ENCODE results near the gene CBLB.

The CBLB gene

GRCh38 chr3:105788593-105788992 lies 80.2 kb downstream of the CBLB start:
- ChIA-PET CTCF (interaction anchor here (0.6 kb wide), 1 partner anchor 23 kb away, joined by 3 read pairs; no protein-coding TSS in a partner anchor), POLR2A (no interaction called here)
- no peaks in the 10 kb centered on the region for H3K36me3 ChIP-seq (ENCODE audit: control insufficient read depth in 2 of 2, insufficient read depth in 1 of 2, low read length in 2 of 2)
- no peaks in the 10 kb centered on the region for H3K4me1 ChIP-seq (ENCODE audit: control insufficient read depth, insufficient read depth, low read length)
- H3K9me3 ChIP-seq (ENCODE audit: control insufficient read depth, insufficient read depth, low read depth, low read length), result no peaks in the 10 kb centered on the region
- no peak overlapping the region for H3K27ac ChIP-seq (ENCODE audit: extremely low read depth, low read depth, low read length)
- TF ChIP-seq ZNF560 (tag by site-specific recombination; IDR thresholded peaks at IDR 0.05; ENCODE audit: borderline replicate concordance) (no peak), ZNF677 (tag by site-specific recombination; IDR thresholded peaks at IDR 0.05) (no peak), ZNF394 (tag by site-specific recombination; IDR thresholded peaks at IDR 0.05; ENCODE audit: borderline replicate concordance) (no peak), ZNF350 (tag by site-specific recombination; IDR thresholded peaks at IDR 0.05) (no peak), MZF1 (tag by site-specific recombination; IDR thresholded peaks at IDR 0.05; ENCODE audit: borderline replicate concordance) (peak; percentile 70; the same call in 1 of the 2 replicates)
- H3K4me3 ChIP-seq (ENCODE audit: low read depth, low read length), result no peak overlapping the region

- no peaks in the 10 kb centered on the region for H3K9me3 ChIP-seq (ENCODE audit: control insufficient read depth, insufficient read depth, low read depth, low read length)
- H3K4me1 ChIP-seq (ENCODE audit: control insufficient read depth, insufficient read depth, low read length), result no peaks in the 10 kb centered on the region
- ChIA-PET CTCF (interaction anchor here (0.6 to 0.7 kb wide), 2 partner anchors 8 to 450 kb away, joined by 3 to 6 read pairs; no protein-coding TSS in a partner anchor), POLR2A (no interaction called here)
- TF ChIP-seq ZNF830 (tag by site-specific recombination; IDR thresholded peaks at IDR 0.05; ENCODE audit: low read depth) (no peak), SALL2 (tag by site-specific recombination; IDR thresholded peaks at IDR 0.05; ENCODE audit: borderline replicate concordance) (no peak), TCF7L2 (IDR thresholded peaks at IDR 0.05; ENCODE audit: borderline replicate concordance, low read depth, low read length) (no peak), ZBTB10 (tag by site-specific recombination; IDR thresholded peaks at IDR 0.05) (no peak)
- H3K36me3 ChIP-seq (ENCODE audit: control insufficient read depth in 2 of 2, insufficient read depth in 1 of 2, low read length in 2 of 2), result no peaks in the 10 kb centered on the region
- no peak overlapping the region for H3K4me3 ChIP-seq (ENCODE audit: low read depth, low read length)
- no peak overlapping the region for H3K27ac ChIP-seq (ENCODE audit: extremely low read depth, low read depth, low read length)
These were observed 81.4 kb downstream of the CBLB start for GRCh38 chr3:105787453-105787852.

- CTCF ChIA-PET, result interaction anchor here (0.6 kb wide), 1 partner anchor 451 kb away, joined by 3 read pairs; no protein-coding TSS in a partner anchor
- H3K4me1 ChIP-seq (ENCODE audit: control insufficient read depth, insufficient read depth, low read length), result no peaks in the 10 kb centered on the region
These were observed 81.8 kb downstream of the CBLB start for GRCh38 chr3:105786990-105787389.

GRCh38 chr3:105786241-105786640 lies 82.6 kb downstream of the CBLB start:
- Histone ChIP-seq H3K4me1 (ENCODE audit: control insufficient read depth, insufficient read depth, low read length) (no peaks in the 10 kb centered on the region), H3K36me3 (ENCODE audit: control insufficient read depth in 2 of 2, insufficient read depth in 1 of 2, low read length in 2 of 2) (no peaks in the 10 kb centered on the region), H3K4me3 (ENCODE audit: low read depth, low read length) (no peak overlapping the region), H3K9me3 (ENCODE audit: control insufficient read depth, insufficient read depth, low read depth, low read length) (no peaks in the 10 kb centered on the region), H3K27ac (ENCODE audit: extremely low read depth, low read depth, low read length) (no peak overlapping the region)
- CTCF ChIA-PET, result no interaction called here
- POLR2A ChIA-PET, result no interaction called here
- TF ChIP-seq ZBTB48 (tag by site-specific recombination; IDR thresholded peaks at IDR 0.05) (no peak), OVOL3 (tag by site-specific recombination; IDR thresholded peaks at IDR 0.05) (no peak), ZNF792 (tag by site-specific recombination; IDR thresholded peaks at IDR 0.05) (no peak), ZNF37A (tag by site-specific recombination; IDR thresholded peaks at IDR 0.05) (no peak), ZNF529 (tag by site-specific recombination; IDR thresholded peaks at IDR 0.05; ENCODE audit: insufficient replicate concordance) (no peak)

More at GRCh38 chr3:105786990-105787389, 81.8 kb downstream of the CBLB start:
- POLR2A ChIA-PET, result no interaction called here
- no peak overlapping the region for H3K27ac ChIP-seq (ENCODE audit: extremely low read depth, low read depth, low read length)
- no peaks in the 10 kb centered on the region for H3K36me3 ChIP-seq (ENCODE audit: control insufficient read depth in 2 of 2, insufficient read depth in 1 of 2, low read length in 2 of 2)
- TF ChIP-seq ZSCAN30 (tag by site-specific recombination; IDR thresholded peaks at IDR 0.05) (no peak), ZNF677 (tag by site-specific recombination; IDR thresholded peaks at IDR 0.05) (no peak), ZNF488 (tag by site-specific recombination; IDR thresholded peaks at IDR 0.05) (no peak), ZNF623 (tag by site-specific recombination; IDR thresholded peaks at IDR 0.05) (no peak), ZNF629 (tag by site-specific recombination; IDR thresholded peaks at IDR 0.05) (no peak), ZSCAN23 (tag by site-specific recombination; IDR thresholded peaks at IDR 0.05) (no peak), ZNF571 (tag by site-specific recombination; IDR thresholded peaks at IDR 0.05) (no peak), ZNF292 (tag by site-specific recombination; IDR thresholded peaks at IDR 0.05; ENCODE audit: borderline replicate concordance, low read depth) (no peak), TCF7L2 (IDR thresholded peaks at IDR 0.05; ENCODE audit: borderline replicate concordance, low read depth, low read length) (no peak), ZFHX2 (tag by site-specific recombination; conservative IDR thresholded peaks at IDR 0.05) (no peak)
- no peak overlapping the region for H3K4me3 ChIP-seq (ENCODE audit: low read depth, low read length)
- no peaks in the 10 kb centered on the region for H3K9me3 ChIP-seq (ENCODE audit: control insufficient read depth, insufficient read depth, low read depth, low read length)

Measured in HEK293 (cell line).